Activated CD8-positive, alpha-beta memory T cell treated with anti-CD3 and anti-CD28 coated beads, Interleukin-2, amount 50 U/mL, for 24 hours (primary cell): ENCODE data around the gene SLC7A14.

ENCODE experiments used
- DNase-seq: peaks from one replicate; pipeline ENCODE4 v3.0.0-alpha.2; 2020; ENCODE audit errors: extremely low read depth

SLC7A14 gene

GRCh38 chr3:170470063-170471016, 115.5 kb downstream of the SLC7A14 start:
- DNase-seq: no peak

GRCh38 chr3:170469151-170470062, 116.5 kb downstream of the SLC7A14 start:
- no peak for DNase-seq

GRCh38 chr3:170467571-170468147, 118.2 kb downstream of the SLC7A14 start:
- DNase-seq: no peak

GRCh38 chr3:170467007-170467406, 118.9 kb downstream of the SLC7A14 start:
- no peak for DNase-seq

- DNase-seq: no peak
Measured at GRCh38 chr3:170465955-170466354, 119.9 kb downstream of the SLC7A14 start.

- no peak for DNase-seq
Measured at GRCh38 chr3:170463011-170463410, 122.9 kb downstream of the SLC7A14 start.

GRCh38 chr3:170458285-170458684, 127.6 kb downstream of the SLC7A14 start:
- no peak for DNase-seq

- no peak for DNase-seq
Measured at GRCh38 chr3:170454509-170454908, 131.4 kb downstream of the SLC7A14 start.

- no peak for DNase-seq
Measured at GRCh38 chr3:170450039-170450438, 135.8 kb downstream of the SLC7A14 start.

GRCh38 chr3:170448584-170448983, 137.3 kb downstream of the SLC7A14 start:
- no peak for DNase-seq

GRCh38 chr3:170443457-170443856, 142.4 kb downstream of the SLC7A14 start:
- DNase-seq: no peak

- DNase-seq: no peak
Measured at GRCh38 chr3:170442947-170443346, 142.9 kb downstream of the SLC7A14 start.

- DNase-seq: no peak
Measured at GRCh38 chr3:170441412-170441811, 144.5 kb downstream of the SLC7A14 start.

GRCh38 chr3:170440344-170440743, 145.5 kb downstream of the SLC7A14 start:
- no peak for DNase-seq

GRCh38 chr3:170438836-170439235, 147.0 kb downstream of the SLC7A14 start:
- no peak for DNase-seq

GRCh38 chr3:170437696-170438407, 148.0 kb downstream of the SLC7A14 start:
- DNase-seq: no peak

- DNase-seq: no peak
Measured at GRCh38 chr3:170437176-170437575, 148.7 kb downstream of the SLC7A14 start.

- DNase-seq: no peak
Measured at GRCh38 chr3:170436697-170437096, 149.2 kb downstream of the SLC7A14 start.

- no peak for DNase-seq
Measured at GRCh38 chr3:170432416-170432815, 153.5 kb downstream of the SLC7A14 start.

- DNase-seq: no peak
Measured at GRCh38 chr3:170431054-170431453, 154.8 kb downstream of the SLC7A14 start.

- no peak for DNase-seq
Measured at GRCh38 chr3:170429050-170429449, 156.8 kb downstream of the SLC7A14 start.
